GM20000 (cell line): ENCODE results near the gene ZMYM3.

Experiments used
- DNase-seq: peaks from one replicate; pipeline ENCODE4 v3.0.0; 2012; ENCODE audit warnings: low spot score
- CTCF ChIP-seq: IDR thresholded peaks from 2 replicates; pipeline ENCODE4 v1.5.1; 2012; ENCODE audit warnings: mild to moderate bottlenecking, control low read depth; ENCODE audit errors: extremely low read depth, missing control alignments

The ZMYM3 gene

GRCh38 chrX:71250841-71251240, 3.1 kb downstream of the ZMYM3 start:
- no peak for TF ChIP-seq CTCF
- DNase-seq: no peak

GRCh38 chrX:71245159-71245558, 8.8 kb downstream of the ZMYM3 start:
- no peak for DNase-seq
- TF ChIP-seq CTCF: no peak

GRCh38 chrX:71244359-71245128, 9.4 kb downstream of the ZMYM3 start:
- no peak for TF ChIP-seq CTCF
- DNase-seq: no peak

GRCh38 chrX:71241301-71241700, 12.6 kb downstream of the ZMYM3 start:
- no peak for TF ChIP-seq CTCF
- DNase-seq: no peak

- no peak for DNase-seq
- no peak for TF ChIP-seq CTCF
Measured at GRCh38 chrX:71239781-71240180, 14.2 kb downstream of the ZMYM3 start.

GRCh38 chrX:71236836-71237235, 17.1 kb downstream of the ZMYM3 start:
- DNase-seq: no peak
- TF ChIP-seq CTCF: no peak

- DNase-seq: no peak
- TF ChIP-seq CTCF: no peak
Measured at GRCh38 chrX:71235482-71235881, 18.5 kb downstream of the ZMYM3 start.
